NCI-H345 (cell line): ENCODE data around the gene NTPCR.
"Not testable (repeated sequence)": the region's sequence is repeated elsewhere in the genome, so short reads cannot be mapped to it uniquely, and the experiment has no call there.

Experiments used
- DNase-seq: peaks from one replicate; lab custom pipeline; 2025; lab: John Stamatoyannopoulos, UW

Gene NTPCR

GRCh38 chr1:232927166-232927565 lies 23.2 kb upstream of the NTPCR start:
- DNase-seq: not testable (repeated sequence)

- no peak for DNase-seq
Observed at GRCh38 chr1:232927830-232928505, 22.4 kb upstream of the NTPCR start.

- no peak for DNase-seq
Observed at GRCh38 chr1:232932486-232933425, 17.7 kb upstream of the NTPCR start.

GRCh38 chr1:232936941-232937340 lies 13.5 kb upstream of the NTPCR start:
- DNase-seq: no peak

GRCh38 chr1:232937741-232938375 lies 12.6 kb upstream of the NTPCR start:
- DNase-seq: no peak

- no peak for DNase-seq
Observed at GRCh38 chr1:232938926-232939325, 11.5 kb upstream of the NTPCR start.

- DNase-seq: no peak
Observed at GRCh38 chr1:232939748-232940147, 10.7 kb upstream of the NTPCR start.

GRCh38 chr1:232940262-232940661 lies 10.1 kb upstream of the NTPCR start:
- DNase-seq: no peak

GRCh38 chr1:232942413-232943294 lies 7.8 kb upstream of the NTPCR start:
- no peak for DNase-seq

GRCh38 chr1:232943679-232944252 lies 6.6 kb upstream of the NTPCR start:
- DNase-seq: no peak

- no peak for DNase-seq
Observed at GRCh38 chr1:232944347-232944746, 6.1 kb upstream of the NTPCR start.

- no peak for DNase-seq
Observed at GRCh38 chr1:232949636-232950196, 695 bp upstream of the NTPCR start.

- no peak for DNase-seq
Observed at GRCh38 chr1:232951180-232951579, 769 bp downstream of the NTPCR start.

GRCh38 chr1:232951605-232952004 lies 1.2 kb downstream of the NTPCR start:
- DNase-seq: no peak

- DNase-seq: peak; percentile 63
Observed at GRCh38 chr1:232952514-232953499, 2.4 kb downstream of the NTPCR start.

GRCh38 chr1:232954594-232955365 lies 4.4 kb downstream of the NTPCR start:
- no peak for DNase-seq

GRCh38 chr1:232956081-232956480 lies 5.7 kb downstream of the NTPCR start:
- DNase-seq: no peak

GRCh38 chr1:232958067-232958466 lies 7.7 kb downstream of the NTPCR start:
- no peak for DNase-seq
